Measurements from ENCODE around the gene GALNT7.

GRCh38 chr4:173213296-173213695 lies 44.7 kb downstream of the GALNT7 start:
- no peak for TF ChIP-seq ATF5 (CRISPR knock-in tag; IDR thresholded peaks at IDR 0.05; ENCODE audit: low read depth)
- TF ChIP-seq TFE3 (CRISPR knock-in tag; IDR thresholded peaks at IDR 0.05): no peak
- no peak for TF ChIP-seq POLR2AphosphoS5 (IDR thresholded peaks at IDR 0.05; ENCODE audit: low read depth, low read length)
- TF ChIP-seq FOXA1 (IDR thresholded peaks at IDR 0.05): no peak
- no peak for TF ChIP-seq FOXA1 (CRISPR knock-in tag; IDR thresholded peaks at IDR 0.05)
- no peak for TF ChIP-seq TEAD2 (CRISPR knock-in tag; IDR thresholded peaks at IDR 0.05)
- no peak for TF ChIP-seq CTCF (CRISPR knock-in tag; IDR thresholded peaks at IDR 0.05)
- TF ChIP-seq MYC (CRISPR knock-in tag; IDR thresholded peaks at IDR 0.05; ENCODE audit: borderline replicate concordance): no peak
- no peak for TF ChIP-seq SMC3 (IDR thresholded peaks at IDR 0.05; ENCODE audit: low read length)
- no peak for TF ChIP-seq YEATS2 (CRISPR knock-in tag; IDR thresholded peaks at IDR 0.05; ENCODE audit: borderline replicate concordance)
- no peak for TF ChIP-seq RXRB (CRISPR knock-in tag; IDR thresholded peaks at IDR 0.05; ENCODE audit: borderline replicate concordance)

Data from HepG2 (cell line).